Measurements from ENCODE around the gene MBNL1.

DNA sequence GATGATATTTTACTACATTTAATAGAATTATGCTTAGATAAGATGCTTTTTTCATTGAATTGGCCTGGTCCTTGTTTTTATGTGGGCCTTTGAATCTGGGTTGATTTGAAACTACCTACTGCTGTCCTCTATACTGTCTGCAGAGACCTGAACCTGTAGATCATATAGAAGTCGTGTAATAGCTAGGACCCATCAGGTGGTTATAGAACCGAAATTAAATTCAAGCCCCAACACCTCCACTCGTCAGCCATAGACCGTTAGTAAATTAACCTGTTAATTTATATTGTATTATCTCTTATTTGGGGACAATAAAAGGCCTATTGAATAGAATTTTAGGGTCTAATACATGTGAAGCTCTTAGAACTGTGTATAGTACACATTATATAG is 108.4 kb downstream of the MBNL1 start:
- TF ChIP-seq EZH2phosphoT487 (IDR thresholded peaks at IDR 0.05; ENCODE audit: borderline replicate concordance, low read length) = no peak
- no peak for TF ChIP-seq CTCF (IDR thresholded peaks at IDR 0.05; ENCODE audit: low read depth, low read length, poor library complexity, severe bottlenecking)
